ENCODE results near the gene KLRC4.
"Not testable (repeated sequence)": the region's sequence is repeated elsewhere in the genome, so short reads cannot be mapped to it uniquely, and the experiment has no call there.

Gene KLRC4

GRCh38 chr12:10384191-10384590, 25.4 kb downstream of the KLRC4 start:
- no peak for TF ChIP-seq Cebpa-rat (IDR thresholded peaks at IDR 0.05)
- Histone ChIP-seq H3K9ac (no peak overlapping the region), H3K4me1 (peaks cover 10% of the 10 kb centered on the region), H3K4me3 (no peak overlapping the region), H4K20me1 (no peaks in the 10 kb centered on the region), H3K27me3 (no peaks in the 10 kb centered on the region), H3K4me2 (no peak overlapping the region), H3K36me3 (no peaks in the 10 kb centered on the region), H3K9me3 (peaks cover 17% of the 10 kb centered on the region), H3K27ac (no peak overlapping the region)

GRCh38 chr12:10381928-10382628, 27.5 kb downstream of the KLRC4 start:
- H3K27me3 ChIP-seq, result no peaks in the 10 kb centered on the region
- no peaks in the 10 kb centered on the region for H4K20me1 ChIP-seq
- H3K4me3 ChIP-seq, result no peak overlapping the region
- no peaks in the 10 kb centered on the region for H3K36me3 ChIP-seq
- no peak overlapping the region for H3K4me2 ChIP-seq
- H3K27ac ChIP-seq, result no peak overlapping the region
- peaks cover 17% of the 10 kb centered on the region for H3K9me3 ChIP-seq
- no peak for TF ChIP-seq Cebpa-rat (IDR thresholded peaks at IDR 0.05)
- H3K9ac ChIP-seq, result no peak overlapping the region
- no peaks in the 10 kb centered on the region for H3K4me1 ChIP-seq

GRCh38 chr12:10378737-10379136, 30.8 kb downstream of the KLRC4 start:
- not testable (repeated sequence) for H3K4me3 ChIP-seq, H3K4me2 ChIP-seq

GRCh38 chr12:10374624-10375018, 34.9 kb downstream of the KLRC4 start:
- Histone ChIP-seq H3K4me1 (peaks cover 19% of the 10 kb centered on the region), H3K9me3 (no peaks in the 10 kb centered on the region), H3K36me3 (no peaks in the 10 kb centered on the region), H3K27me3 (no peaks in the 10 kb centered on the region), H3K4me2 (peak overlapping the region; percentile 41; the same call in 1 of the 2 replicates), H3K9ac (no peak overlapping the region), H3K27ac (no peak overlapping the region), H4K20me1 (no peaks in the 10 kb centered on the region), H3K4me3 (no peak overlapping the region)
- no peak for TF ChIP-seq Cebpa-rat (IDR thresholded peaks at IDR 0.05)

More at GRCh38 chr12:10378737-10379136, 30.8 kb downstream of the KLRC4 start:
- H3K9ac ChIP-seq, H4K20me1 ChIP-seq, H3K4me1 ChIP-seq, H3K27ac ChIP-seq, H3K27me3 ChIP-seq, H3K36me3 ChIP-seq: not testable (repeated sequence)
- peaks cover 13% of the 10 kb centered on the region for H3K9me3 ChIP-seq

- H3K36me3 ChIP-seq, result no peaks in the 10 kb centered on the region
- H3K4me3 ChIP-seq, result no peak overlapping the region
- H3K4me2 ChIP-seq, result peak overlapping the region; percentile 51
These were observed 37.0 kb downstream of the KLRC4 start for GRCh38 chr12:10372559-10372958.

GRCh38 chr12:10371893-10372535, 37.5 kb downstream of the KLRC4 start:
- H3K4me2 ChIP-seq, result not testable (repeated sequence)

More at GRCh38 chr12:10372559-10372958, 37.0 kb downstream of the KLRC4 start:
- no peak for TF ChIP-seq Cebpa-rat (IDR thresholded peaks at IDR 0.05)
- Histone ChIP-seq H3K27me3 (no peaks in the 10 kb centered on the region), H3K4me1 (peaks cover 19% of the 10 kb centered on the region), H3K9ac (no peak overlapping the region), H4K20me1 (no peaks in the 10 kb centered on the region), H3K9me3 (peaks cover 11% of the 10 kb centered on the region), H3K27ac (no peak overlapping the region)

GRCh38 chr12:10369557-10370415, 39.8 kb downstream of the KLRC4 start:
- H4K20me1 ChIP-seq, result no peaks in the 10 kb centered on the region
- H3K36me3 ChIP-seq, result no peaks in the 10 kb centered on the region
- no peak for TF ChIP-seq Cebpa-rat (IDR thresholded peaks at IDR 0.05)
- no peak overlapping the region for H3K4me2 ChIP-seq
- H3K27me3 ChIP-seq, result no peaks in the 10 kb centered on the region
- no peak overlapping the region for H3K9ac ChIP-seq
- no peak overlapping the region for H3K27ac ChIP-seq
- H3K9me3 ChIP-seq, result peaks cover 19% of the 10 kb centered on the region
- H3K4me1 ChIP-seq, result peaks cover 33% of the 10 kb centered on the region
- no peak overlapping the region for H3K4me3 ChIP-seq

More at GRCh38 chr12:10371893-10372535, 37.5 kb downstream of the KLRC4 start:
- not testable (repeated sequence) for H3K9ac ChIP-seq, H4K20me1 ChIP-seq, H3K27me3 ChIP-seq, H3K27ac ChIP-seq, H3K4me3 ChIP-seq, H3K36me3 ChIP-seq
- peaks cover 17% of the 10 kb centered on the region for H3K9me3 ChIP-seq
- H3K4me1 ChIP-seq, result peaks cover 19% of the 10 kb centered on the region

- Histone ChIP-seq H3K9ac (no peak overlapping the region), H4K20me1 (no peaks in the 10 kb centered on the region), H3K4me2 (no peak overlapping the region), H3K27me3 (no peaks in the 10 kb centered on the region), H3K36me3 (no peaks in the 10 kb centered on the region), H3K4me3 (no peak overlapping the region), H3K4me1 (peaks cover 35% of the 10 kb centered on the region), H3K27ac (no peak overlapping the region), H3K9me3 (peaks cover 19% of the 10 kb centered on the region)
- no peak for TF ChIP-seq Cebpa-rat (IDR thresholded peaks at IDR 0.05)
These were observed 41.1 kb downstream of the KLRC4 start for GRCh38 chr12:10368206-10369171.

- H3K27me3 ChIP-seq, H3K27ac ChIP-seq, H3K9ac ChIP-seq, H3K4me2 ChIP-seq, H4K20me1 ChIP-seq, H3K4me3 ChIP-seq, H3K36me3 ChIP-seq: not testable (repeated sequence)
- H3K4me1 ChIP-seq, result peaks cover 37% of the 10 kb centered on the region
- H3K9me3 ChIP-seq, result peaks cover 19% of the 10 kb centered on the region
These were observed 41.8 kb downstream of the KLRC4 start for GRCh38 chr12:10367714-10368113.

All from BLaER1 (cell line).